ENCODE measurements around the gene PRR18.

The PRR18 gene

DNA sequence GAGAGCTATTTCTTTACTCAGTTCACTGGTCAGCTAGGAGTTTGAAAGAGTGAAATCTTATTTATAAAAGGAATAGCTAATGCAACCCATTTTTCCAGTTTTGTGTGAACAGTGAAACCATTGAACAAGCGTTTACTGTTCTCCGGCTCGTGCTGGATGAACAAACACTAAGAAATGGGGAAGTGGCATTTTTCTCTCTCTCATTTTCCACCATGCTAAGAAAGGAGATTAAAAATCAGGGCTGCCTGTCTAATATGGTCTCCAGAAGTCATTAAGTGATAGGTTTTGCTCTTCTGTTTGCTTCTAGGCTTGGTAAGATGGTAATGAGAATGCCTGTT lies 34.9 kb upstream of the PRR18 start:
- H3K36me3 ChIP-seq (ENCODE audit: insufficient read depth, low read length), result no peaks in the 10 kb centered on the region

DNA sequence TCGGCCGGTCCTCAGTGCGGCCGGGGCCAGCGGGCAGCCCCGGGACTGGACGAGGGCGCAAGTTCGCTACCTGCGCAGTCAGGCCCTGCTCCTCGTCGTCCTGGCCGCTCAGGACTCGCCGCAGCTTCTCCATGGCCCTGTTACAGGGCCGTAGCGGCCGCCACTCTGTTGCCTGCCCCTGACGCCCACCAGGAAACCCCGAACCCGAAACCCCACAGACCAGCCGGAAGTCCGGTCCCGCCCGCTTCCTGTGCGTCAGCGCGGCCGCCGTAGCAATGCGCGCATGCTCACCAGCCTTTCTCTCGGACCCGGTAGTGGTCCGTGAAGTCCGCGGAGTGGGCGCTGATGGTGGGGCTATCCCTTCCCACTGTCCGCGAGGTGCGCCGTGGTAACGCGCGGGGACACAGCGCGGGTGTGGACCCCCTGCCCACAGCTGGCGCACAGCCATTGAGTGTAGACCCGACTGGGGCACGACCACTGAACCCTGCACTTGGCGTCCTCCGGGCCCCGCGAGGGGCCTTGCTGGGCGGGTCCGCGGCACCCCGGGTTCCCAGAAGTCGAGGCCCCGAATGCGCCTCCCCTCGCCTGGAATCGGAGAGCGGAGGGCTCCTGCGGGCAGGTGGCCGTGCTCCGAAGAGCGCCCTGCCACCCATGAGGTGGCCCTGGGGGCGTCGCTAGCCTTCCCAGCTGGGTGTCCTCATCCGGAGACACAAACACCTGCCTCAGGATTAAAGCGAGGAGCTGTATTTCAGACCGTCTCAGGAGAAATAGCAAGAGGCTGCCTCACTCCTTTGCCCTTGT lies 34.4 kb upstream of the PRR18 start, which contains the start of gene SFT2D1:
TSS of gene SFT2D1 (minus strand) at position 197 of the 801 bp plus-strand sequence. CDS start at position 133, 64 bp downstream.
- Histone ChIP-seq H2AFZ (ENCODE audit: low read depth, low read length) (peak within 1 kb of the TSS; percentile 58), H3K4me1 (ENCODE audit: insufficient read depth, low read length) (peaks cover 14% of the 10 kb centered on the region), H3K4me3 (ENCODE audit: low read length) (peak within 1 kb of the TSS; percentile 84), H3K9me3 (ENCODE audit: low read length) (no peaks in the 10 kb centered on the region), H3K36me3 (ENCODE audit: insufficient read depth, low read length) (peaks cover 4% of the 10 kb centered on the region), H3K27me3 (ENCODE audit: insufficient read depth, low read length) (no peaks in the 10 kb centered on the region)

More for the DNA sequence above, 34.9 kb upstream of the PRR18 start:
- Histone ChIP-seq H3K4me1 (ENCODE audit: insufficient read depth, low read length) (peaks cover 14% of the 10 kb centered on the region), H2AFZ (ENCODE audit: low read depth, low read length) (peak overlapping the region; percentile 58), H3K27me3 (ENCODE audit: insufficient read depth, low read length) (no peaks in the 10 kb centered on the region), H3K9me3 (ENCODE audit: low read length) (no peaks in the 10 kb centered on the region), H3K4me3 (ENCODE audit: low read length) (peak overlapping the region; percentile 84)

DNA sequence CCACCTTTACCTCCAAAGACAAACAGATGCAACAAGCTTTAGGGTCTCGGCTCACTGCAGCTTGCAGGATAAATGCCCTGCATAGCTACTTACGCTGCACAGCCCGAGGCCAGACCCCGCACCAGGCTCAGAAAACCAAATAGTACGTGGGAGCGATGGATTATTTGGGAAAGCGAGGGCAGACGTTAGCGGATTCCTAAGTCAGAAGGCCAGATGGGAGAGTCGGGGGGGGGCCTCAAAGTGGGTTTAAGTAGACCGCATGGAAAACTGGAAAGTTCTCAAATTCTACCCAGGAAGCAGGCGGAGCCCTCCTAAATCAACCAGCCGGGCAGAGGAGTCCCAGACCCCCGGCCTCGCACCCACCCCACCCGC lies 33.8 kb upstream of the PRR18 start:
- no peaks in the 10 kb centered on the region for H3K9me3 ChIP-seq (ENCODE audit: low read length)
- peaks cover 10% of the 10 kb centered on the region for H3K36me3 ChIP-seq (ENCODE audit: insufficient read depth, low read length)
- peak overlapping the region; percentile 58 for H2AFZ ChIP-seq (ENCODE audit: low read depth, low read length)
- H3K4me3 ChIP-seq (ENCODE audit: low read length), result peak overlapping the region; percentile 84
- H3K27me3 ChIP-seq (ENCODE audit: insufficient read depth, low read length), result no peaks in the 10 kb centered on the region
- peaks cover 14% of the 10 kb centered on the region for H3K4me1 ChIP-seq (ENCODE audit: insufficient read depth, low read length)

DNA sequence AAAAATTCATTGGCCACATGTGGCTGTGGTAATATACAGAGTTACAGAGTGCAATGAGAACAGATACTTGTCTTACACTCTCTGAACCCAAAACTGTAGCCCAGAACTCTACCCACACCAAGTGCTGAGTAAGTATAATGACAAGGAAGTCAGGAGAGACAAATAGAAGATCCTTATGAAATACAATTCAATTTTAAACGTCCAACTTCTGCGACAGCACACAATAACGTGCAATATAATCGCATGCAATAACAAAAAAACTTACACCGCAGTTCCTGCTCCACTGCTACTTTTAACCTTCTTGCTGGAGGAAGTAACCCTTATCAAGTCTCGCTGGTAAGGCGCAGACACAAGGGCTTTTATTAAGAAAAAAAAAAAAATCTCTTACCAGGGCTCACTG lies 33.3 kb upstream of the PRR18 start:
- no peaks in the 10 kb centered on the region for H3K27me3 ChIP-seq (ENCODE audit: insufficient read depth, low read length)
- peak overlapping the region; percentile 84 for H3K4me3 ChIP-seq (ENCODE audit: low read length)
- peaks cover 14% of the 10 kb centered on the region for H3K4me1 ChIP-seq (ENCODE audit: insufficient read depth, low read length)
- no peak overlapping the region for H2AFZ ChIP-seq (ENCODE audit: low read depth, low read length)
- peaks cover 15% of the 10 kb centered on the region for H3K36me3 ChIP-seq (ENCODE audit: insufficient read depth, low read length)
- H3K9me3 ChIP-seq (ENCODE audit: low read length), result no peaks in the 10 kb centered on the region

DNA sequence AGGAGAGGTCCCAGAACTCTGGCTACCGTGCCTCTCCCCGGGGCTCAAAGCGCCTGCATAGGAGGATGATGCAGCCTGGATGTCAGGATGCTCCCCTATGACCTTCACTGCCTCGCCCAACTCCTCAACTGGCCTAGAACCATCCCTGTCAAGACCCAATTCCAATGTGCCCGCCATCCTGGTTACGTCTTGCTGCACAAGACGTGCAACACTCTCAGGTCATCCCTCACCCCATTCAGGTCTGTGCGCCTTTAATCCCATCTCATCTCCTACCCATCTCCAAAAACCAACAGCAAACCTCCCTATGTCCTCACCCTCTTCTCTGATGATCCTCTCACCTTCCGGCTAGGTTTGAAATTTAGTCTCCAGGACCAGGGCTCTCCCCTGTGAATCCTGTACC lies 30.7 kb upstream of the PRR18 start:
- no peaks in the 10 kb centered on the region for H3K27me3 ChIP-seq (ENCODE audit: insufficient read depth, low read length)
- no peaks in the 10 kb centered on the region for H3K9me3 ChIP-seq (ENCODE audit: low read length)
- peaks cover 14% of the 10 kb centered on the region for H3K4me1 ChIP-seq (ENCODE audit: insufficient read depth, low read length)
- H3K36me3 ChIP-seq (ENCODE audit: insufficient read depth, low read length), result peaks cover 29% of the 10 kb centered on the region
- H3K4me3 ChIP-seq (ENCODE audit: low read length), result no peak overlapping the region
- H2AFZ ChIP-seq (ENCODE audit: low read depth, low read length), result no peak overlapping the region

DNA sequence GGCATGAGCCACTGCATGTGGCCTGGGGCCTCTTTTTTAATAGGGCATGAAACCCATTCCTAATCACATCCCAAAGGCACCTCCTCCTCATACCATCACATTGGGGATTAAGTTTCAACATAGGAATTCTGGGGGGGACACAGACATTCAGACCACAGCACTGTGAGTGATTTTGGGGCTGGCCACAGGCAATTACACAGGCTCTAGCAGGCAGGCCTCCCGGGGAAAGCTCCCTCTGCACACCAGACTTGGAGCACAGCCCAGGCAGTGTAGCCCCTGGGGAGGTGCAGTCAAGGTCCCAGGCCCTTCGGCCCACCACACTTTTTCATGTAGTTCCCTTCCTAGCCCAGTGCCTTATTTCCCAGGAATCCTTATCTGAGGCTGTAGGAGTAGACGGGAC lies 28.7 kb upstream of the PRR18 start:
- no peak overlapping the region for H3K4me3 ChIP-seq (ENCODE audit: low read length)
- H3K9me3 ChIP-seq (ENCODE audit: low read length), result no peaks in the 10 kb centered on the region
- peaks cover 29% of the 10 kb centered on the region for H3K36me3 ChIP-seq (ENCODE audit: insufficient read depth, low read length)
- H2AFZ ChIP-seq (ENCODE audit: low read depth, low read length), result no peak overlapping the region
- H3K4me1 ChIP-seq (ENCODE audit: insufficient read depth, low read length), result peaks cover 8% of the 10 kb centered on the region
- no peaks in the 10 kb centered on the region for H3K27me3 ChIP-seq (ENCODE audit: insufficient read depth, low read length)

DNA sequence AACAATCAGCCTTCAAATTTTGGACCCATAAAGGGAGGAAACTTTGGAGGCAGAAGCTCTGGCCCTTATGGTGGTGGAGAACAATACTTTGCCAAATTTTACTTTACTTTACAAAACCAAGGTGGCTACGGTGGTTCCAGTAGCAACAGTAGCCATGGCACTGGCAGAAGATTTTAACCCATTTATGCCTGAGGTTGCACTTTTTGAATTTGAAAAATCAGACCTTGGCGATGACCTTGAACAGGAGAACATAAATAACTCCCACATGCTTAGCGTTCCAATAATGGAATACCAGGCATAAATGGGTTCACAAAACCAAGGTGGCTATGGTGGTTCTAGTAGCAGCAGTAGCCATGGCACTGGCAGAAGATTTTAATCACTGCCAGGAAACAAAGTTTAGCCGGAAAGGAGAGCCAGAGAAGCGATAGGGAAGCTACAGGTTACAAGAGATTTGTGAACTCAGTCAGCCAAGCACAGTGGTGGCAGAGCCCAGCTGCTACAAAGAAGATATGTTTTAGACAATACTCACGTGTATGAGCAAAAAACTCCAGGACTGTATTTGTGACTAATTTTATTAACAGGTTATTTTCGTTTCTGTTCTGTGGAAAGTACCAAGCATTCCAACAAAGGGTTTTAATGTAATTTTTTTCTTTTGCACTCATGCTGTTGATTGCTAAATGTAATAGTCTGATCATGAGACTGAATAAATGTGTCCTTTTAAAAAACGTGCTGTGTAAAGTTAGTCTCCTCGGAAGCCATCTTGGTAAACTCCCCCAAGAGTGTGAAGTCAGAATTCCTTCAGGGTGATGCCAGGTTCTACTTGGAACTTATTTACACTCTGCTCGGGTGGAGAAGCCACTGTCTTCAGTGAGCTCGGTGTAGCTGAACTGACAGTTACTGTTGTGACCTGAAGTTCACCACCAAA lies 27.4 kb upstream of the PRR18 start:
- H3K4me3 ChIP-seq (ENCODE audit: low read length), result no peak overlapping the region
- no peaks in the 10 kb centered on the region for H3K4me1 ChIP-seq (ENCODE audit: insufficient read depth, low read length)
- no peak overlapping the region for H2AFZ ChIP-seq (ENCODE audit: low read depth, low read length)
- H3K9me3 ChIP-seq (ENCODE audit: low read length), result no peaks in the 10 kb centered on the region
- peaks cover 29% of the 10 kb centered on the region for H3K36me3 ChIP-seq (ENCODE audit: insufficient read depth, low read length)
- no peaks in the 10 kb centered on the region for H3K27me3 ChIP-seq (ENCODE audit: insufficient read depth, low read length)

DNA sequence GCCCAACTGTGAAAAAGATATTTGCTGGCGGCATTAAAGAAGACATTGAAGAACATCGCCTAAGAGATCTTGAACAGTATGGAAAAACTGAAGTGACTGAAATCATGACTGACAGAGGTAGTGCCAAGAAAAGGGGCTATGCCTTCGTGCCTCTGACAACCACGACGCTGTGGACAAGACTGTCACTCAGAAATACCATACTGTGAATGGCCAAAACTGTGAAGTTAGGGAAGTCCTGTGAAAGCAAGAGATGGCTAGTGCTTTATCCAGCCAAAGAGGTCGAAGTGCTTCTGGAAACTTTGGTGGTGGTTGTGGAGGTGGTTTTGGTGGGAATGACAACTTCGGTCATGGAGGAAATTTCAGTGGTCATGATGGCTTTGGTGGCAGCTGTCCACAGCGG lies 26.7 kb upstream of the PRR18 start:
- Histone ChIP-seq H2AFZ (ENCODE audit: low read depth, low read length) (no peak overlapping the region), H3K4me3 (ENCODE audit: low read length) (no peak overlapping the region), H3K27me3 (ENCODE audit: insufficient read depth, low read length) (no peaks in the 10 kb centered on the region), H3K4me1 (ENCODE audit: insufficient read depth, low read length) (no peaks in the 10 kb centered on the region), H3K9me3 (ENCODE audit: low read length) (no peaks in the 10 kb centered on the region), H3K36me3 (ENCODE audit: insufficient read depth, low read length) (peaks cover 29% of the 10 kb centered on the region)

DNA sequence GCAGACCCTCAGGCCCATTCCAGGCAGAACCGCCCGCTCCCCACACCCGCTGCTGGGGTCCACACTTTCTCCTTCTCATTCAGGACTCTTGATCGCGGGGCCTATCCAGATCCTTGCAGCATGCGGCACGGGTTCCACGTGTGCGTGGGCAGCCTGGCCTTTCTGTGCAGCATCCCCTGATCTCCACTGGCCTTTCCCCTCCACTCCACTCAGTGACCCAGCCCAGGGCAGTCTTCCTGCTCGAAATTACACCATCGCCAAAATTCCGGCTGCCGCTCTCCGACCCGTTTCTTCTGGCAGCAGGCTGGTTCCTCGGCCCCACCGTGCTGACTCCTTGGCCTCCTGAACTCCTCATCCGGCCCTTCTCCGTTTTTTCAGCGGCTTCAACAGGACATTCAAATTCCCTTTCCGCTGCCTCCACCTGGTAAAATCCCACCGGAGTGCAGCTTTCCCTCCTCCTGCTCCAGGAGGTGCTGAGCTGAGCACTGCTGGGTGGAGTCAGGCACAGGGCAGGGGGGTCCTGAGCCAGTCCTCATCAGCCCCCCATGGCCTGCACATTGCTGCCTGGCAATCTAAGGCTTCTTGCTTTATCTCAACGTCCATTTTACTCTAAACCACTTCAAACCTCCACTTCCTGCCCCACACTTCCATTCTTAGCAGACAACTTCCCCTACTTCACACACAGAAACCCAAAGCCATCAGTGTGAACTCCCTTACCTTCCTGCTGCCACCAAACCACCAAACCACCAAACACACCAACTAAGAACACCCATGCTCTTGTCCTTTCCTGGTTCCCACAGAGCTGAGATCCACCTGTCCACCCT lies 25.2 kb upstream of the PRR18 start:
- no peak overlapping the region for H2AFZ ChIP-seq (ENCODE audit: low read depth, low read length)
- H3K4me1 ChIP-seq (ENCODE audit: insufficient read depth, low read length), result no peaks in the 10 kb centered on the region
- no peaks in the 10 kb centered on the region for H3K9me3 ChIP-seq (ENCODE audit: low read length)
- H3K4me3 ChIP-seq (ENCODE audit: low read length), result no peak overlapping the region
- H3K27me3 ChIP-seq (ENCODE audit: insufficient read depth, low read length), result no peaks in the 10 kb centered on the region
- peaks cover 38% of the 10 kb centered on the region for H3K36me3 ChIP-seq (ENCODE audit: insufficient read depth, low read length)

DNA sequence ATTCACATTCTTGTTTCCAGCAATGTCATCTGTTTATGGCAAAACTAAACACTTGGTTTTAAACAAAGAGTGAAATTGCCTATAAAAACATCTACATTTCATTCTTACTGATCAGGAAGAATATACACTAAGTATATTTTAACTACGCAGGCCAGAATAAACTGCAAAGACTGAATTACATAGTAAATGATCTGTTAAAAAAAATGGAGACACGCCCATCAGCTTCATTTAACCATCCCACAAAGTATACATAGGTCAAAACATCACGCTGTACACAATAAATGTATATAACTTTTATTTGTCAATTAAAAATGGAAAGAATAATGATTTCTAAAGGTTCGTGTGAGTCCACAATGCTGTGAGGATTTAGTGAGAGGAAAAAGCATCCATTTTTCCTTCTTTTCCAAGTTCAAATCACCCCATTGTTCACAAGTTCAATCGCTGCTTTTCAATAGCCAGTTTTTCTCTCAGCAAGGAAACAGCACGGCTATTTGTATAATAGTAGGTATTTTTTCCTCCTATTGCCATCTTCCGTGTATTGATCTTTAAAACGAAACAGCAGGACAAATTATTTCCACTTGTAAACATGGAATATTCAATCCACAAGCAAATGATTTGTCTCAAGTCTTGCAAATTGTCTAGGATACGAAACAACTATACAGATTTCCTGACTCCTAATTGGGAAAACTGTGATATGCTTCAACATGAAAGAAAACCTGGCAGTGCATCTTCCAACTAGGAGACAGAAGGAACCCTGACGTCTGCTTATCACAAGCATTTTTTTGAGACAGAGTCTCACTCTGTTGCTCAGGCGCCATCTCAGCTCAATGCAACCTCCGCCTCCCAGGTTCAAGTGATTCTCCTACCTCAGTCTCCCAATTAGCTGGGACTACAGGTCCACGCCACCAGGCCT lies 23.6 kb upstream of the PRR18 start:
- H3K36me3 ChIP-seq (ENCODE audit: insufficient read depth, low read length), result peaks cover 34% of the 10 kb centered on the region

DNA sequence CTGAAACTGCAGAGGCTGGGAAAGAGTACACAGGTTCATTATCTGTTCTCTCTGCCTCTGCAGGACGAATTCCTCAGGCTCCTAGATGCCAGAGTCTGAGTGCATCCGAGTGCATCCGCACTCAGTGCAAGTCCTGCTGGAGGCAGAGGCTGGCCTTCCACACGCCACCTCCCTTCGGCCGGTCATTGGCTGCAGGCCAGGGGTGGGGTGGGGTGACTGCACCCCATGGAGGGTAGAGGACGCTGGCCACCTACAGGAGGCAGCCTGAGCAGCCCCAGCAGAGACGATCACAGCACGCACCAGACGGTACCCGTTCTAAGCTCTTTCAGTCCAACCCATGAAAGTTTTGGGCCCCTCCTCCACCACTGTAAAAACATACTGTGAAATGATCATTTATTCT lies 22.4 kb upstream of the PRR18 start:
- Histone ChIP-seq H3K36me3 (ENCODE audit: insufficient read depth, low read length) (peaks cover 32% of the 10 kb centered on the region), H3K4me3 (ENCODE audit: low read length) (no peak overlapping the region), H3K4me1 (ENCODE audit: insufficient read depth, low read length) (no peaks in the 10 kb centered on the region), H3K27me3 (ENCODE audit: insufficient read depth, low read length) (no peaks in the 10 kb centered on the region), H2AFZ (ENCODE audit: low read depth, low read length) (no peak overlapping the region), H3K9me3 (ENCODE audit: low read length) (no peaks in the 10 kb centered on the region)

More for the DNA sequence above, 23.6 kb upstream of the PRR18 start:
- Histone ChIP-seq H3K27me3 (ENCODE audit: insufficient read depth, low read length) (no peaks in the 10 kb centered on the region), H2AFZ (ENCODE audit: low read depth, low read length) (no peak overlapping the region), H3K9me3 (ENCODE audit: low read length) (no peaks in the 10 kb centered on the region), H3K4me1 (ENCODE audit: insufficient read depth, low read length) (no peaks in the 10 kb centered on the region), H3K4me3 (ENCODE audit: low read length) (no peak overlapping the region)
